Measurements from ENCODE around the gene QKI.

Gene QKI

DNA sequence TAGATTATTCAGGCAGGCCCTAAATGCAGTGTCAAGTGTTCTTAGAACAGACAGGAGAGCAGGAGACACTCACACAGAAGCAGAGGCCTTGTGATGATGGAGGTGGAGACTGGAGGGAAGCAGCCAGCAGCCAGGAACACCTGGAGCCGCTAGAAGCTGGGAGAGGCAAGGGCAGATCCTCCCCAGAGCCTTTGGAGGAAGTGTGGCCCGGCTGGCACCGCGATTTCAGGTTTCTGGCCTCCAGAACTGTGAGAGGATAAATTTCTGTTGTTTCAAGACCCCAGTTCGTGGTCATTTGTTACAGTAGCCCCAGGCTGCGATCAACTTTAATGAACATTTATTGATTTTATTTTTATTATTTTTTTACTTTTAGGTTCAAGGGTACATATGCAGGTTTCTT is 203.0 kb downstream of the QKI start:
- no peak for DNase-seq (ENCODE audit: low spot score)

DNA sequence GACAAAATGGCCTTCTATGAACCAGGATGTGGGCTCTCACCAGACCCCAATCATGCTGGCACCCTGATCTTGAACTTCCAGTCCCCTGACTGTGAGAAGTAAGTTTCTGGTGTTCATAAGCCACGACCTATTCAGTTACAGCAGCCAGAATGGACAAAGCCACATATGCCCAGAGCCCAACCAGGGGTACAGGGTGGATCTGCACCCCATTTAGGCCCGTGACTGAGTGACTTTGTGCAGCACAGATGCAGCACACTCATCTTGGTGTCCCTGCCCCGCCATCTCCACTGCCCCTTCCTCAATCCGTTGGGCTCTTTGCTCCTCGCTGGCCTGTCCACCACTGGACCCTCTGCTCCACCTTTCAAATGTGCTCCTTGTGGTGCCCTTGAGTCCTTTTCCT is 205.6 kb downstream of the QKI start:
- no peak for DNase-seq (ENCODE audit: low spot score)

DNA sequence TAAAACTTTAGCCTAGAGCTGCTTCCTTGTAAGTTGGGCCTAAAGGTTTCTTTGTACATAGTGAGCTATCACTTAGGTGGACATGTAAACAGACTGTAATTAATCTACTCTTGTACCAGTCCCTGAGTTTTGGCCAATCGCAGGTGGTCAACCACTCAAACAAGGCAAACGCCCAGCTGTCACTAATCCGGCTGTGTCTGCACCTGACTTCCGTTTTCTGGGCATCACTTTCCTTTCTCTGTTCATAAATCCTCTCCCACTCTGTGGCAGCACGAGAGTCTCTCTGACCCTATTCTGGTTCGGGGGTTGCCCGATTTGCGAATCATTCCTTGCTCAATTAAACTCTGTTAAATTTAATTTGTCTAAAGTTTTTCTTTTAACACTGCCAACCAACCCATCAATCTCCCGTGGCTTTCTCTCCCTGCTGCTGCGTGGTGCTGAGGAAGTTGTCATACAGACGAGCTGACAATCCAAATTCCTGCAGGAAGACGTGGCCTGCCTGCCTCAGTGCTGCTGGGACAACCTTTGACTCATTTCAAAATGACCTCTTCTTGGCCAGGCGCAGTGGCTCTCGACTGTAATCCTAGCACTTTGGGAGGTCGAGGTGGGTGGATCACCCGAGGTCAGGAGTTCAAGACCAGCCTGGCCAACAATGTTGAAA is 206.3 kb downstream of the QKI start:
- no peak for DNase-seq (ENCODE audit: low spot score)

DNA sequence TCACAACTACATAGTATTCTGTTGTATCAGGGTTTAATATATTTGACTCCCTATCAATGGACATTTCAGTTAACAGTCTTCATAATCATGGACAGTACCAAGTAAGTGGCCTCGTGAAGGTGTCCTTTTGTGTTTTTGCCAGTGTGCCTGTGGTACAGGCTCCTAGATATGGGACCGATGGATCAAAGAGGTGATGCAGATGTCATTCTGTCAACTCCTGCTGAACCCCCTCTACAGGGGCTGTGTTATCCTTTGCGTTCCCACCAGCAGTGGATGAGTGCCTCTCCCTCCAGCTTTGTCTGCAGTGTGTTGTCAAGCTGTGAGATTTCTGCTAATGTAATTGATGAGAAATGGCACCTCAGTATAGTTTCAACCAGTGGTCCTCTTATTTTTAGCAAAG is 210.7 kb downstream of the QKI start:
- DNase-seq (ENCODE audit: low spot score) = no peak

DNA sequence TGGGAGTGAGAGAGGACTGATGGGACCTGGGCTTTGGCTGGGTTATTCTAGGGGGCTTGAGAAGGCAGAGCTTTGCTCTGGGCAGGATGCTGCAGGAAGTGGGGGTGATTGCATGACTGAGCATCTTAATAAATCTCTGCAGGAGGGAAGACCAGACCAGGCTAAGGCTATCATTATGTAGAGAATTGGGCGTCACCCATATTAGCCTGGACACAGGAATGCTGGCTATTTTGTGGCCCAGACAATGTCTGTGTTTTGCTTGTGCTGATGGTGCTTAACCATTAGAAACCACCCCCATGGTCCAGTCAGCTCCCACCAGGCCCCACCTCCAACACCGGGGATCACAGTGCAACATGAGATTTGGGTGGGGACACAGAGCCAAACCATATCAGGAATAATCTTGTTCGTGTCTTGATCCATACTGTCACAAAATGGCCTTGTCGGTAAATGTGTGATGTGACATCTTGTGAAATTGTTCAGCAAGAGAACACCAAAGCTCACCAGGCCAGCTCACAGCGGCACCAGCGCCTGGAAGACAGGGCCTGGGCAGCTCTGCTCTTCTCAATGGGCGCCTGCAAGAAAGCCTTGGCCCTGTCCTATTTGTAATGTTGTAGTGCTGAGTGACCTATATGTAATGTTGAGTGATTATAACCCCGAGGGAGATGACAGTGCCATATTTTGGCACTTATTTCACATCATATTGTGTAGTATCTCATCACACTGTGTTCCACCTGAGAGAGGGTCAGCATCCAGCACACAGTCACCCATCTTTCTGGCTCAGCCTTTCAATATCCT is 211.8 kb downstream of the QKI start:
- no peak for DNase-seq (ENCODE audit: low spot score)

DNA sequence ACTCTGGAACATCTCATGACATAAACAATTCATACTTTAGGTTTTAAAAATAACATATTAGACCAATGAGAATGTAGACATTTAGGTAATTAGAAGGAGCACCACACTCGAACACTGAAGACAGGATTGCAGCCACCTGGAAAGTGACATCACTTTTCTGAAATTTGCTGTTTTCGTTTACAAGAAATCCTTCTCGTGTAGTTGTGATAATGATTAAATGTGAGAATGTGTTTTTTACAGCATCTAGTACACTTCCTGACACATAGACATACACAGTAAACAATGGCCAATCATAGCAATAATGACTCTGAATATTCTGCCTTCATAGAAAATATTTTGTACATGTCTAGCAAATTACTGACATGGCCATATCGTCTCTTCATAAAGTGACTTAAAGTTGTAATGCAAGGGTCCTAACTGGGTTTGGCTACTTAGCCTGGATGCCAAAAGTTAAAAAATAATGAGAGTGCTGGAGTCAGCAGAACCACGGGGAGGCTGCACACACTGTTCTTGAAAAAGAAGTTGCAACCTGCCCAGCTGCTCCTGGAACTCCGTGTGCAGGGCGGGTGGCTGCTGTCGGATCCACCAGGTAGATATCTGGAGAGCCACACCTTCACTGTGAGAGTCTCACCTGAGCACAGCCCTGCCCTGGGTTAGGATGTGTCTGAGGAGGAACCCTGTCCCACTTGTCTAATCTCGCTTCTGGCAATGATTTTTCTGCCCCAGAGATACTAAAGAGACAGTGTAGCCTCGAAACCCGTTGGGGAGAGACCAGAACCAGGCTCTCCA is 212.9 kb downstream of the QKI start:
- DNase-seq (ENCODE audit: low spot score) = no peak

Measured in CD4-positive, alpha-beta T cell treated with Interleukin-2 at 100 ng/mL for 4 hours (primary cell).